ENCODE data around the gene UROC1. TPM values are rescaled to one million over a fixed set of nuclear protein-coding genes. Genes with fewer than 3 reads are reported as not detected.

The UROC1 gene
- total RNA-seq, 1 experiment from 2014 or later, result not detected

GRCh38 chr3:126478581-126479310 is 38.8 kb downstream of the UROC1 start:
- no peak overlapping the region for H4K8ac ChIP-seq (replicated peaks; ENCODE audit: insufficient read length, low read depth, low read length)
- H3K56ac ChIP-seq (ENCODE audit: insufficient read length, low read depth, low read length), result no peak overlapping the region
- peaks cover 13% of the 10 kb centered on the region for H3K23me2 ChIP-seq (ENCODE audit: insufficient read length, low read depth, low read length, poor library complexity, severe bottlenecking)
- H3K4me1 ChIP-seq (ENCODE audit: insufficient read depth, low read length), result peaks cover 4% of the 10 kb centered on the region; the same call in 1 of the 2 replicates
- DNase-seq, result no peak
- Mint-ChIP-seq H3K4me1 (peaks cover 16 to 26% of the 10 kb centered on the region in 2 experiments), H3K27me3 (ENCODE audit: low read depth) (peaks cover 2% of the 10 kb centered on the region), H3K36me3 (ENCODE audit: insufficient read depth in 1 of 3, low read depth in 3 of 3) (peaks cover under 1 to 1% (median 1%) of the 10 kb centered on the region in 3 experiments; a peak in 6 of 7 replicates), H3K9me3 (no peaks in the 10 kb centered on the region; a peak in 1 of 5 replicates), H3K27ac (no peak overlapping the region), H3K4me3 (no peak overlapping the region)
- no peak overlapping the region for H3K9ac ChIP-seq (ENCODE audit: extremely low read depth, insufficient read length, low read length)
- H3K27ac ChIP-seq (ENCODE audit: insufficient read length, low read depth, low read length), result no peak overlapping the region
- no peak overlapping the region for H4K91ac ChIP-seq (ENCODE audit: insufficient read length, low read depth, low read length)
- no peak overlapping the region for H3K23ac ChIP-seq (ENCODE audit: insufficient read length, low read depth, low read length)
- H4K20me1 ChIP-seq (ENCODE audit: control insufficient read depth, insufficient read depth, insufficient read length), result no peaks in the 10 kb centered on the region
- no peak overlapping the region for H2BK12ac ChIP-seq (ENCODE audit: insufficient read length, low read depth, low read length)
- no peak overlapping the region for H2AK5ac ChIP-seq (ENCODE audit: insufficient read length, low read length)
- no peak overlapping the region for H3K4ac ChIP-seq (ENCODE audit: low read depth, low read length)
- no peak overlapping the region for H4K5ac ChIP-seq (ENCODE audit: insufficient read length, low read depth, low read length)
- no peak overlapping the region for H2BK15ac ChIP-seq (ENCODE audit: low read depth, low read length)
- H3K79me2 ChIP-seq (ENCODE audit: insufficient read depth, low read length), result peaks cover 4% of the 10 kb centered on the region; the same call in 1 of the 2 replicates
- no peak overlapping the region for H3T11ph ChIP-seq (ENCODE audit: low read length)
- H2BK5ac ChIP-seq (ENCODE audit: insufficient read length, low read length), result no peak overlapping the region
- H3K18ac ChIP-seq (ENCODE audit: insufficient read length, low read depth, low read length), result no peak overlapping the region
- WGBS (ENCODE audit: extremely low coverage, insufficient read length, low lambda C conversion rate), result no CpG with 5 or more reads among the region's 14 CpGs
- no peak overlapping the region for H2BK120ac ChIP-seq (ENCODE audit: low read depth, low read length, poor library complexity, severe bottlenecking)
- TF ChIP-seq CTCF (conservative IDR thresholded peaks at IDR 0.05), result no peak
- H2AFZ ChIP-seq (ENCODE audit: low read length), result no peak overlapping the region
- no peak overlapping the region for H3K4me2 ChIP-seq (ENCODE audit: insufficient read depth, insufficient read length, low read length)
- H3K27me3 ChIP-seq (ENCODE audit: insufficient read depth, low read length), result no peaks in the 10 kb centered on the region
- no peak overlapping the region for H3K14ac ChIP-seq (ENCODE audit: insufficient read depth, low read length)
- H3K79me1 ChIP-seq (ENCODE audit: insufficient read depth, low read depth, low read length, poor library complexity, severe bottlenecking), result no peaks in the 10 kb centered on the region
- no peaks in the 10 kb centered on the region for H3K9me3 ChIP-seq (ENCODE audit: control insufficient read depth, low read depth, low read length)
- H2BK20ac ChIP-seq (ENCODE audit: low read depth, low read length, poor library complexity, severe bottlenecking), result no peak overlapping the region
